Neural progenitor cell (in vitro differentiated cells): ENCODE measurements around the gene ASB15. TPM values are rescaled to one million over a fixed set of nuclear protein-coding genes. Genes with fewer than 3 reads are reported as not detected.
"Not testable (repeated sequence)": the region's sequence is repeated elsewhere in the genome, so short reads cannot be mapped to it uniquely, and the experiment has no call there.

ENCODE experiments used
- DNase-seq: peaks from one replicate; pipeline ENCODE4 v3.0.0-alpha.2; 2016; ENCODE audit warnings: low spot score
- H2AFZ ChIP-seq: fragments of 200-600 bp; sonication (generic); replicated peaks from 2 replicates; pipeline ENCODE4 v1.6.1; 2016; ENCODE audit warnings: antibody characterized with exemption
- H3F3A ChIP-seq: fragments of 200-600 bp; sonication (generic); 2 replicates; pipeline ENCODE4 v1.6.1; 2016; ENCODE audit warnings: antibody characterized with exemption, low read depth
- H3K27ac ChIP-seq: fragments of 200-600 bp; sonication (generic); 2 replicates; pipeline ENCODE4 v1.5.1; 2016; ENCODE audit warnings: mild to moderate bottlenecking
- H3K27me3 ChIP-seq: fragments of 200-600 bp; sonication (generic); 2 replicates; pipeline ENCODE4 v1.6.1; 2016; ENCODE audit warnings: mild to moderate bottlenecking, moderate library complexity
- H3K36me3 ChIP-seq: fragments of 200-600 bp; sonication (generic); 2 replicates; pipeline ENCODE4 v1.5.1; 2016
- H3K4me1 ChIP-seq: fragments of 200-600 bp; sonication (generic); 2 replicates; pipeline ENCODE4 v1.6.1; 2016; ENCODE audit warnings: mixed run types
- H3K4me2 ChIP-seq: fragments of 200-600 bp; sonication (generic); 2 replicates; pipeline ENCODE4 v1.6.1; 2016
- H3K4me3 ChIP-seq: fragments of 200-600 bp; sonication (generic); 2 replicates; pipeline ENCODE4 v1.5.1; 2016
- H3K79me2 ChIP-seq: fragments of 200-600 bp; sonication (generic); 2 replicates; pipeline ENCODE4 v1.6.1; 2016; ENCODE audit warnings: low read depth
- H3K9ac ChIP-seq: fragments of 200-600 bp; sonication (generic); 2 replicates; pipeline ENCODE4 v1.6.1; 2016
- H3K9me3 ChIP-seq: fragments of 200-600 bp; sonication (generic); 2 replicates; pipeline ENCODE4 v1.5.1; 2016; ENCODE audit warnings: low read depth
- H4K20me1 ChIP-seq: fragments of 200-600 bp; sonication (generic); 2 replicates; pipeline ENCODE4 v1.6.1; 2016; ENCODE audit warnings: low read depth
- H3K27ac Mint-ChIP-seq: 3 replicates; pipeline ENCODE4 v1.8.0; 2021; ENCODE audit warnings: mixed read lengths
- H3K27me3 Mint-ChIP-seq: 2 replicates; pipeline ENCODE4 v1.8.0; 2022; ENCODE audit warnings: low read depth, mild to moderate bottlenecking, inconsistent platforms, moderate library complexity, mixed read lengths; ENCODE audit not compliant: insufficient read depth
- H3K36me3 Mint-ChIP-seq: 3 replicates; pipeline ENCODE4 v1.8.0; 2021; ENCODE audit warnings: mixed read lengths
- H3K4me1 Mint-ChIP-seq: 3 replicates; pipeline ENCODE4 v1.8.0; 2021; ENCODE audit warnings: mixed read lengths
- H3K4me3 Mint-ChIP-seq: 3 replicates; pipeline ENCODE4 v1.8.0; 2021; ENCODE audit warnings: mild to moderate bottlenecking, moderate library complexity, mixed read lengths
- H3K9me3 Mint-ChIP-seq: 3 replicates; pipeline ENCODE4 v1.8.0; 2020; ENCODE audit warnings: mixed read lengths
- EZH2 ChIP-seq: fragments of 200-600 bp; sonication (generic); IDR thresholded peaks from 2 replicates; pipeline ENCODE4 v1.6.1; 2017; ENCODE audit warnings: antibody characterized with exemption, mild to moderate bottlenecking, moderate library complexity
- EZH2phosphoT487 ChIP-seq: fragments of 200-600 bp; sonication (generic); IDR thresholded peaks from 2 replicates; pipeline ENCODE4 v1.6.1; 2017; ENCODE audit warnings: antibody characterized with exemption
- total RNA-seq: library from RNA; depleted of rRNA; stranded (reverse); fragments of >200 nt; gene quantifications from 2 replicates; pipeline ENCODE4 v1.2.3, GENCODE V29; 2015; ENCODE audit warnings: low replicate concordance
- TF ChIP-seq, protein P1 (sequence below): fragments of 200-600 bp; sonication (generic); IDR thresholded peaks from 2 replicates; pipeline ENCODE4 v1.5.1; 2017; ENCODE audit warnings: antibody characterized with exemption, mild to moderate bottlenecking

ASB15 gene
- not detected in 2 replicates for total RNA-seq

DNA sequence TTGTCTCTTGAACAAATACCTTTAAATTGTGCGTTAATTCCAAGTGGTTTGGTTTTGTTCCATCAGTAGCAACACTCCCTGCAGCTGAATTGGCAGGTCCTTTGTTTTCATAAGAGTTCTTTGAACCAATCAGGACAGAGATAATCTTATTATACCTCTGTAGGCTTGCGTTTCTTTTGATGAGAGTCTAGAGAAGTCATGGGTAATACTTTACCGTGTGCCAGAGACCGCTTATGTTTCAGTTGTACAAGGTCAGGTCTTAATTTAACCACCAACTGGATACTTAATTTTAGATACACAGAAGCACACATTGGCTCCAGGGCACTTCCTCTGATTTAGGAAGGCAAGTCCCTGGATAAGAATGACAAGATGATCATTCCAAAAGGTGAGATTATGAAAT is at the start of gene ASB15:
Gene ASB15 (plus strand): TSS at position 292 of the 400 bp plus-strand sequence. CDS start 12,682 bp downstream, outside the sequence.
- H3K4me1 Mint-ChIP-seq, result peaks cover 8% of the 10 kb centered on the region
- Histone ChIP-seq H2AFZ (no peak within 1 kb of the TSS), H3K36me3 (no peaks in the 10 kb centered on the region), H3K4me1 (peaks cover 14% of the 10 kb centered on the region), H3K79me2 (no peaks in the 10 kb centered on the region), H3K9me3 (no peaks in the 10 kb centered on the region), H3K27ac (no peak within 1 kb of the TSS), H3K9ac (no peak within 1 kb of the TSS), H3K4me2 (peak within 1 kb of the TSS; percentile 54), H3K27me3 (no peaks in the 10 kb centered on the region), H3K4me3 (no peak within 1 kb of the TSS), H3F3A (no peaks in the 10 kb centered on the region), H4K20me1 (no peaks in the 10 kb centered on the region)
- H3K4me3 Mint-ChIP-seq, result no peak within 1 kb of the TSS
- H3K27ac Mint-ChIP-seq, result no peak within 1 kb of the TSS
- DNase-seq, result peak; percentile 55
- H3K36me3 Mint-ChIP-seq, result no peaks in the 10 kb centered on the region
- no peaks in the 10 kb centered on the region for H3K27me3 Mint-ChIP-seq
- no peak for TF ChIP-seq EZH2phosphoT487
- TF ChIP-seq, protein P1, sequence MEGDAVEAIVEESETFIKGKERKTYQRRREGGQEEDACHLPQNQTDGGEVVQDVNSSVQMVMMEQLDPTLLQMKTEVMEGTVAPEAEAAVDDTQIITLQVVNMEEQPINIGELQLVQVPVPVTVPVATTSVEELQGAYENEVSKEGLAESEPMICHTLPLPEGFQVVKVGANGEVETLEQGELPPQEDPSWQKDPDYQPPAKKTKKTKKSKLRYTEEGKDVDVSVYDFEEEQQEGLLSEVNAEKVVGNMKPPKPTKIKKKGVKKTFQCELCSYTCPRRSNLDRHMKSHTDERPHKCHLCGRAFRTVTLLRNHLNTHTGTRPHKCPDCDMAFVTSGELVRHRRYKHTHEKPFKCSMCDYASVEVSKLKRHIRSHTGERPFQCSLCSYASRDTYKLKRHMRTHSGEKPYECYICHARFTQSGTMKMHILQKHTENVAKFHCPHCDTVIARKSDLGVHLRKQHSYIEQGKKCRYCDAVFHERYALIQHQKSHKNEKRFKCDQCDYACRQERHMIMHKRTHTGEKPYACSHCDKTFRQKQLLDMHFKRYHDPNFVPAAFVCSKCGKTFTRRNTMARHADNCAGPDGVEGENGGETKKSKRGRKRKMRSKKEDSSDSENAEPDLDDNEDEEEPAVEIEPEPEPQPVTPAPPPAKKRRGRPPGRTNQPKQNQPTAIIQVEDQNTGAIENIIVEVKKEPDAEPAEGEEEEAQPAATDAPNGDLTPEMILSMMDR, result no peak
- no peak for TF ChIP-seq EZH2
- H3K9me3 Mint-ChIP-seq, result no peaks in the 10 kb centered on the region

DNA sequence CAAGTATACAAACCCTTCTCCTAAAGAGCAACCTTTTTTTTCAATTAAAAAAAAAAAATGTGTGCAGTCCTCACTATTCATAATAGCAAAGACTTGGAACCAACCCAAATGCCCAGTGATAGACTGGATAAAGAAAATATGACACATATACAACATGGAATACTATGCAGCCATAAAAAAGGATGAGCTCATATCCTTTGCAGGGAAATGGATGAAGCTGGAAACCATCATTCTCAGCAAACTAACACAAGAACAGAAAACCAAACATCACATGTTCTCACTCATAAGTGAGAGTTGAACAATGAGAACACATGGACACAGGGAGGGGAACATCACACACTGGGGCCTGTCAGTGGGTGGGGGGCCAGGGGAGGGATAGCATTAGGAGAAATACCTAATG is 49.5 kb upstream of the ASB15 start:
- DNase-seq, result not testable (repeated sequence)

DNA sequence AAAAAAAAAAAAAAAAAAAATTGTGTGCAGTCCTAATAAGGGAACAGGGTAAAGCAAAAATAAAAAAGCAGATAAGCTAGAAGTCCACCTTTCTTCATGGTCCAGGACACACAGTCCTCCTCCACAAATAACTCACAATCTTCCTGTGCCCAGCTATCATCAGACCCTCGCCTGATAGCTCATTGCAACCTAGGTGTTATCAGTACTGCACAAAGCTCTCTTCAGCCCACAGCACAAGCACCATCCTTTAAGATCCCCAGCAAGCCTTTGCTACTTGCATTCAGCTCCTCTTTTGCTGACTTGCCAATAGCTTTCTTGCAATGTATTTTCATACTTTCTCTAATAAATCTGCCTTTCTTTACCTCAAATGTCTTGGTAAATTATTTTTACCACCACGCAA is 49.0 kb upstream of the ASB15 start:
- H3K4me3 ChIP-seq, result no peak overlapping the region
- Mint-ChIP-seq H3K27ac (no peak overlapping the region), H3K36me3 (peaks cover 17% of the 10 kb centered on the region), H3K4me1 (no peaks in the 10 kb centered on the region), H3K4me3 (no peak overlapping the region), H3K27me3 (no peaks in the 10 kb centered on the region), H3K9me3 (no peaks in the 10 kb centered on the region)
- H3K9ac ChIP-seq, result no peak overlapping the region
- H3K4me2 ChIP-seq, result no peak overlapping the region
- no peak for DNase-seq
- no peaks in the 10 kb centered on the region for H3K36me3 ChIP-seq
- H3K27ac ChIP-seq, result no peak overlapping the region
- no peaks in the 10 kb centered on the region for H3F3A ChIP-seq
- H3K4me1 ChIP-seq, result peaks cover 5% of the 10 kb centered on the region
- H3K9me3 ChIP-seq, result no peaks in the 10 kb centered on the region
- TF ChIP-seq EZH2phosphoT487, result no peak
- no peak for TF ChIP-seq EZH2
- TF ChIP-seq, protein P1, result no peak
- no peaks in the 10 kb centered on the region for H4K20me1 ChIP-seq
- H3K27me3 ChIP-seq, result no peaks in the 10 kb centered on the region
- peaks cover 77% of the 10 kb centered on the region for H3K79me2 ChIP-seq
- H2AFZ ChIP-seq, result no peak overlapping the region

More for the DNA sequence above, 49.5 kb upstream of the ASB15 start:
- not testable (repeated sequence) for H3K4me1 Mint-ChIP-seq, H3K27ac Mint-ChIP-seq, H3K4me3 Mint-ChIP-seq, H3K9me3 Mint-ChIP-seq, H3K36me3 ChIP-seq, H3K27ac ChIP-seq, H3K27me3 Mint-ChIP-seq, H4K20me1 ChIP-seq, H3K9me3 ChIP-seq, H2AFZ ChIP-seq, H3K27me3 ChIP-seq, H3F3A ChIP-seq, H3K4me3 ChIP-seq, H3K4me2 ChIP-seq, H3K4me1 ChIP-seq, H3K9ac ChIP-seq
- H3K36me3 Mint-ChIP-seq, result peaks cover 17% of the 10 kb centered on the region
- peaks cover 77% of the 10 kb centered on the region for H3K79me2 ChIP-seq

DNA sequence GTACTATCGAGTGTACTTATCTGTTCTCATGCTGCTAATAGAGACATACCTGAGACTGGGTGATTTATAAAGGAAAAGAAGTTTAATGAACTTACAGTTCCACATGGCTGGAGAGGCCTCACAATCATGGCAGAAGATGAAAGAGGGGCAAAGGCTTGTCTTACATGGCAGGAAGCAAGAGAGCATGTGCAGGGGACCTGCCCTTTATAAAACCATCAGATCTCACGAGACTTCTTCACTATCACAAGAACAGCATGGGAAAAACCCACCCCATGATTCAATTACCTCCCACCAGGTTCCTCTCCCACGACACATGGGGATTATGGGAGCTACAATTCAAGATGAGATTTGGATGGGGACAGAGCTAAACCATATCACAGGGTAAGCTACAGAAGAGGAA is 48.5 kb upstream of the ASB15 start:
- no peaks in the 10 kb centered on the region for H3F3A ChIP-seq
- H3K9ac ChIP-seq, result no peak overlapping the region
- H3K79me2 ChIP-seq, result peaks cover 71% of the 10 kb centered on the region
- H3K4me1 Mint-ChIP-seq, result no peaks in the 10 kb centered on the region
- H2AFZ ChIP-seq, result no peak overlapping the region
- peaks cover 17% of the 10 kb centered on the region for H3K36me3 Mint-ChIP-seq
- H3K4me3 Mint-ChIP-seq, result no peak overlapping the region
- H3K27me3 ChIP-seq, result no peaks in the 10 kb centered on the region
- H3K4me3 ChIP-seq, result no peak overlapping the region
- no peaks in the 10 kb centered on the region for H3K9me3 Mint-ChIP-seq
- H3K4me2 ChIP-seq, result no peak overlapping the region
- H3K4me1 ChIP-seq, result peaks cover 8% of the 10 kb centered on the region
- no peak overlapping the region for H3K27ac ChIP-seq
- H3K27me3 Mint-ChIP-seq, result no peaks in the 10 kb centered on the region
- H4K20me1 ChIP-seq, result no peaks in the 10 kb centered on the region
- no peak for TF ChIP-seq EZH2
- TF ChIP-seq, protein P1, result no peak
- no peak for TF ChIP-seq EZH2phosphoT487
- DNase-seq, result no peak
- H3K27ac Mint-ChIP-seq, result no peak overlapping the region
- no peaks in the 10 kb centered on the region for H3K36me3 ChIP-seq
- no peaks in the 10 kb centered on the region for H3K9me3 ChIP-seq
